ENCODE measurements around the gene FNDC3B.
"Not testable (repeated sequence)": the region's sequence is repeated elsewhere in the genome, so short reads cannot be mapped to it uniquely, and the experiment has no call there.

Gene FNDC3B

GRCh38 chr3:172228036-172228415, 188.6 kb downstream of the FNDC3B start:
- peaks cover 18% of the 10 kb centered on the region for H3K4me1 ChIP-seq (ENCODE audit: insufficient read depth, low read length)
- no peaks in the 10 kb centered on the region; the same call in 1 of the 2 replicates for H3K36me3 ChIP-seq (ENCODE audit: insufficient read depth, low read length)
- no peaks in the 10 kb centered on the region for H3K9me3 ChIP-seq (ENCODE audit: control insufficient read depth, insufficient read depth, low read length)
- H3K9ac ChIP-seq (ENCODE audit: low read depth, low read length), result no peak overlapping the region

GRCh38 chr3:172229462-172229861, 190.1 kb downstream of the FNDC3B start:
- Histone ChIP-seq H3K9me3 (ENCODE audit: control insufficient read depth, insufficient read depth, low read length) (no peaks in the 10 kb centered on the region), H3K4me1 (ENCODE audit: insufficient read depth, low read length) (peaks cover 12% of the 10 kb centered on the region), H3K36me3 (ENCODE audit: insufficient read depth, low read length) (no peaks in the 10 kb centered on the region; the same call in 1 of the 2 replicates), H3K9ac (ENCODE audit: low read depth, low read length) (no peak overlapping the region)

DNA sequence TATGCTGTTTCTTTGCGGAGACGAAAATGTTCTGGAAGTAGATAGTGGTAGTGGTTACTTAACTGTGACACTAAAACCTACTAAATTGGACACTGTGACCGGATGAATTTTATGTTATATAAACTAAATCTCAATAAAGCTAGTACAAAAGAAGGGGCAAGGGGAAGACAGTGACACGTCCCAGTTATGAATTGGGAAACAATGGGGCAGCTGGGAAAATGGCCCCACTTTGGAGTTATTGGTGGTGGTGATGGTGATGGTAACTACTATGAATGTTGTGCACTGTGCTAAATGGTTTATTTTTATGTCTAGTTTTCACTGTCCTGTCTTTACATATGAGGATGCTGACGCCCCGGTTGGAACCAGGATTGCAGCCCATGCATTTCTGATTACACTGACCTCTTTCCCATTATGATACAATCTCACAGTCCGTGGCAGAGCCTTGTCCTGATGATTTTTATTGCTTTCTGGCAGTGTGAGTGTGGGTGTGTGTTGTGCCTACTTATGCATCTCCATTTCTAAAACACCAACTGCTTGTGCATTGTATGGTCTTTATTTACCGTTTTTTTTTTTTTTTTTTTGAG, 192.0 kb downstream of the FNDC3B start:
- H3K36me3 ChIP-seq (ENCODE audit: insufficient read depth, low read length), result no peaks in the 10 kb centered on the region; the same call in 1 of the 2 replicates
- H3K9ac ChIP-seq (ENCODE audit: low read depth, low read length), result no peak overlapping the region
- peaks cover 10% of the 10 kb centered on the region; the same call in 1 of the 2 replicates for H3K4me1 ChIP-seq (ENCODE audit: insufficient read depth, low read length)
- H3K9me3 ChIP-seq (ENCODE audit: control insufficient read depth, insufficient read depth, low read length), result no peaks in the 10 kb centered on the region

DNA sequence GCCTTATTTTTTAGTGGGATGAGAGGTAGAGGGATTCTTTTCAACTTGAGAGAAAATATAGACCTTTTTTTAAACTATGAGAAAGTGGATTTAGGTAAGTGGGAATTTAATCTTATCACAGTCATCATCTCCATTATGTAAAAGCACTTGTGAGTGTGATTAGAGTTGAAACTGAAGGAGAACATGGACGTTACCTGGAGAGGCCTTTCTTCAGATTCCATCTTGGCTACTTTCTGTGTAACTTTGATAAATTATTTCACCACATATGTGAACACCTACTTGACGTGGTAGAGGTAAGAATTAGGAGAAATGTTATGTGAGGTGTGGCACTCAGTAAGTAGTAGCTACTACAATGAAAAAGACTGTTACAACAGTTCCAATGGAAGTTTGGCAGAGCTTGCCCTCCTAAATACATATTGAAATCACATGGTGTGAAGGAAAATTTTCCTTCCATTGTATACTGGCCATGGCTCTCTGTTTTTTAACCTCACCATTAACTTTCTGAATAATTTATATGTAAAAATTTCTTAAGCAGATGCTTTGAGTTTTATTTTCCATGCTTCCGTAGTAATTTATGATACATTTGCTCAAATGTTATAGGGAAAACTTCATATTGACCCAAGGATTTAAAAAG, 193.3 kb downstream of the FNDC3B start:
- Histone ChIP-seq H3K36me3 (ENCODE audit: insufficient read depth, low read length) (no peaks in the 10 kb centered on the region; the same call in 1 of the 2 replicates), H3K4me1 (ENCODE audit: insufficient read depth, low read length) (peaks cover 6% of the 10 kb centered on the region; the same call in 1 of the 2 replicates), H3K9ac (ENCODE audit: low read depth, low read length) (no peak overlapping the region), H3K9me3 (ENCODE audit: control insufficient read depth, insufficient read depth, low read length) (no peaks in the 10 kb centered on the region)

DNA sequence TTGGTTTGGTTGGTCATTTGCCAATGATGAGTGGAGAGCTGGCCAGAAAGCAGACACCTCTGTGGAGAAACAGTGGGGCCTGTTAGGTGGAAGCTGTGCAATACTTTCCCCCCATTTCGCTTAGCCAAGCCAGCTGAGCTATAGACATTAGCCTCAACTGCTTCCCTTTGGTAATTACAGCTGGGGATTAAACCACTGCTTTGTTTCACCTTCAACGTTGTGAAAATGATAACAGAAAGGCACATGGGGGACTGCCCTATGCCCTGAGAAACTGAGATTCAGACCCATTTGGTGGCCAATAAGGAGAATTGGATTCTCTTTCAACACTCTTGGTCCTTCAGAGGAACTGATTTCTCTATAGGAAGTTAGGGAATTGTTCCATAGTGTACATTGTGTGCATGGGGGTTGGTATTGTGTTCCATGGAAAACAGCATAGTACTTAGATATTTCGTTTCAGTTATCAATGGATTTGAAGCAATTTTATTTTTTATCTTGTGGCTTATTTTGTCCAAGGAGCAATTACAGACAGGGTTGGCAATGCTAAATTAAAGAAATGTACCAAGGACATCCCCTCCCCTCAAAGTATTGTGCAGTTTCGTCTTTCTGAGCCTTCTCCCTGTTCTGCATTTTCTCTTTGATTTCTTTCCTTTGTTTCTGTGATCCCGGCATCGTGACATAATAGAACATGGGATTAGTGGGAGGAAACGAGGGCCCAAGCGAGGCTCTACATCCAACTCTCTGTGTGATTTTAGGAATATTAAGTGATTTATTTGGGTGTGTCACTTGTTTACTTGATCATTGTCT, 194.3 kb downstream of the FNDC3B start:
- no peaks in the 10 kb centered on the region for H3K4me1 ChIP-seq (ENCODE audit: insufficient read depth, low read length)
- H3K9ac ChIP-seq (ENCODE audit: low read depth, low read length), result no peak overlapping the region
- no peaks in the 10 kb centered on the region for H3K9me3 ChIP-seq (ENCODE audit: control insufficient read depth, insufficient read depth, low read length)
- no peaks in the 10 kb centered on the region; the same call in 1 of the 2 replicates for H3K36me3 ChIP-seq (ENCODE audit: insufficient read depth, low read length)

DNA sequence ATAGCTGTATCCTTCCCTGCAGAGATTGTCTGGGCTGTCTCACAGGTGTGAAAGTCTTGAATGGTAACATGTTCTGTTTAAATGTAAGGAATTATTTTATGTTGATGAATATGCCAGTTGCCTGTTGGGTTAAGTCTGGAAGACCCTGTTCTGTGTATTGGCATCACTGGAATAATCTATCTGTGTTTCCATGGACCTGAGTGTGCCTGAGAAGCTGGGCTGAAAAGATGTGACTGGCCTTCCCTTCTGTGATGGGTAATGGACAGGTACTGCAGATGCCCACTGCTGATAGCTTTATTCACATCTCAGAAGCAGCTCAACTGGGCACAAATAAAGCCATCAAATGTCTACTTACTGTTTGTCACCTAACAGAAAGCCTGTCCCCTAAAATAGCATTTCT, 196.3 kb downstream of the FNDC3B start:
- Histone ChIP-seq H3K9ac (ENCODE audit: low read depth, low read length) (no peak overlapping the region), H3K4me1 (ENCODE audit: insufficient read depth, low read length) (no peaks in the 10 kb centered on the region), H3K36me3 (ENCODE audit: insufficient read depth, low read length) (no peaks in the 10 kb centered on the region; the same call in 1 of the 2 replicates), H3K9me3 (ENCODE audit: control insufficient read depth, insufficient read depth, low read length) (peaks cover 9% of the 10 kb centered on the region; the same call in 1 of the 2 replicates)

DNA sequence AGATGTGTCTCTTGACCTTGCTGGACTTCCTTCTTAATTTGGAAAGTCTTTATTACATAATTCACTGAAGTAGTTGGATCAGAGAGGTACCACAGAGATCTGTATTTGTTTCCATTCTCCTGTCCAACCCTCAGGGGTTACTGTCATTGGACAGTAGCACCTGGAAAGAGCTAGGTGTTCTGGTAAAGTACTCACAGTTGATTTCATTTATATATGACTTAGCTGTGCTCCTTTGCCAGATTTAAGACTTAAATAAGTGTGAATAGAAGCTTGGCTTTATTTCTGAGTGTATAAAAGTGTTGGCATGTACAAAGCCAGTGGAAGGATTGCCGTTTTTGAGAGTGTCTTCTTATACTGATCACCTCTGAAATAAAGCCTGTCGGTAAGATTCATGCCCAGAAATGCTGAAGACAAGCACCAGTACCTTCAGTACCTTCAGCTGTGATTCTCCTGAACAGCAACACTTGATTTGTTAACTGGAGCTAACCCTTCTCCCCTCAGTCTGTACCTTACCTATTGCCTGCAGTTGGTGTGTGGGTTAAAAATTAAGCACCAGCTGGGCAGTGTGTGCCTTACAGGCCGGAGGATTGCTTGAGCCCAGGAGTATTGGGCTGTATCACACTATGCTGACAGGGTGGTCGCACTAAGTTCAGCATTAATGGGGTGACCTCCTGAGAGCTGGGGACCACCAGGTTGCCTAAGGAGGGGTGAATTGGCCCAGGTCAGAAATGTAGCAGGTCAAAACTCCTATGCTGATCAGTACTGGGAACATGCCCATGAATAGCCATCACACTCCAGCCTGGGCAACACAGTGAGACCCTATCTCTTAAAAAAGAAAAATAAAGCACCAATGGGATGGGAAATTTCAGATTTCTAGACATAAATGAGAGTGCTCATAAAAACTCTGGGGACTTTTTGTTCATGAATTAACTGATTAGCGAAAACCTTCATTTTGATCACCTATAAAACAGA, 197.7 kb downstream of the FNDC3B start:
- Histone ChIP-seq H3K9me3 (ENCODE audit: control insufficient read depth, insufficient read depth, low read length) (peaks cover 21% of the 10 kb centered on the region), H3K9ac (ENCODE audit: low read depth, low read length) (no peak overlapping the region), H3K36me3 (ENCODE audit: insufficient read depth, low read length) (no peaks in the 10 kb centered on the region)

GRCh38 chr3:172238188-172238587, 198.8 kb downstream of the FNDC3B start:
- Histone ChIP-seq H3K4me1 (ENCODE audit: insufficient read depth, low read length) (no peaks in the 10 kb centered on the region), H3K36me3 (ENCODE audit: insufficient read depth, low read length) (no peaks in the 10 kb centered on the region), H3K9me3 (ENCODE audit: control insufficient read depth, insufficient read depth, low read length) (peaks cover 29% of the 10 kb centered on the region), H3K9ac (ENCODE audit: low read depth, low read length) (no peak overlapping the region)

More for the DNA sequence above, 197.7 kb downstream of the FNDC3B start:
- no peaks in the 10 kb centered on the region for H3K4me1 ChIP-seq (ENCODE audit: insufficient read depth, low read length)

DNA sequence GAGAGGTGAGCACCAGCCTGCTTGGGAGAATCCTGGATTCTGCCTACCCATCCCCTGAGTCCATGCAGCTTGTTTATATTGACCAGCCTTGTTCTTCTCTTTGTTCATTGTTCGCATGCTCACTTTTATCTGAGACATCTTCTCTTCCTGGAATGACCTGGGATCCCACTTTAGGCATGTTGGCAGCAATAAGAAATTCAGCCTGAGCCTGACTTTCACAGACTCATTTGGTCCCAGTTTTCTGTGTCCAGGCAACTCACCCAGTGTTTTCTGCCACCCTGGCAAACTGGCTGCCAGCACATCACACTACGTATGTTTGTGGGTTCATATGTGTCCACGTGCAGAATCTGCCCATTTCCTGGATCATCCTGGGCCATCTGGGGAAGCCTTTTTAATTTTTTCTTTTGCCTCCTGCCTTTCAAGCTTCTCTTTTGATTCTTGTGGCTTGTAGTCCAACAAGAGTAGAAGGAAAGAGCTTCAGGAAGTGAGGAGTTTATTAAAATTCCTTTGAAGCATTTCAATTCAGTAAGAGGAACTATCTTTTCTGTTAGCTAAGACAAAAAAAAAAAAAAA, 199.9 kb downstream of the FNDC3B start:
- no peak overlapping the region for H3K9ac ChIP-seq (ENCODE audit: low read depth, low read length)
- H3K36me3 ChIP-seq (ENCODE audit: insufficient read depth, low read length), result no peaks in the 10 kb centered on the region
- peaks cover 34% of the 10 kb centered on the region for H3K9me3 ChIP-seq (ENCODE audit: control insufficient read depth, insufficient read depth, low read length)
- no peaks in the 10 kb centered on the region for H3K4me1 ChIP-seq (ENCODE audit: insufficient read depth, low read length)

- Histone ChIP-seq H3K9ac (ENCODE audit: low read depth, low read length) (no peak overlapping the region), H3K36me3 (ENCODE audit: insufficient read depth, low read length) (no peaks in the 10 kb centered on the region), H3K4me1 (ENCODE audit: insufficient read depth, low read length) (no peaks in the 10 kb centered on the region), H3K9me3 (ENCODE audit: control insufficient read depth, insufficient read depth, low read length) (peaks cover 34% of the 10 kb centered on the region)
Measured at GRCh38 chr3:172241405-172241804, 202.0 kb downstream of the FNDC3B start.

GRCh38 chr3:172242471-172242870, 203.1 kb downstream of the FNDC3B start:
- not testable (repeated sequence) for H3K9ac ChIP-seq (ENCODE audit: low read depth, low read length); H3K36me3 ChIP-seq (ENCODE audit: insufficient read depth, low read length); H3K4me1 ChIP-seq (ENCODE audit: insufficient read depth, low read length)
- peaks cover 34% of the 10 kb centered on the region for H3K9me3 ChIP-seq (ENCODE audit: control insufficient read depth, insufficient read depth, low read length)

DNA sequence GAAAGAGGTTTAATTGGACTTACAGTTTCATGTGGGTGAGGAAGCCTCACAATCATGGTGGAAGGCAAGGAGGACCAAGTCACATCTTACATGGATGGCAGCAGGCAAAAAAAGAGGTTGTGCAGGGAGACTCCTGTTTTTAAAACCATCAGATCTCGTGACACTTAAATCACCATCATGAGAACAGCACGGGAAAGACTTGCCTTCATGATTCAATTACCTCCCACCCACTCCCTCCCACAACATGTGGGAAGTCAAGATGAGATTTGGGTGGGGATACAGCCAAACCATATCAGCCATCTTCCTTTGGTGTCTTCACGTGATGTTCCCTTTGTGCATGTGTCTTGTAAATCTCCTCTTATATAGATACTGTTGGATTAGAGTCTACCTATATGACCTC, 204.0 kb downstream of the FNDC3B start:
- H3K9me3 ChIP-seq (ENCODE audit: control insufficient read depth, insufficient read depth, low read length), result peaks cover 34% of the 10 kb centered on the region
- H3K9ac ChIP-seq (ENCODE audit: low read depth, low read length); H3K36me3 ChIP-seq (ENCODE audit: insufficient read depth, low read length): not testable (repeated sequence)
- peaks cover 12% of the 10 kb centered on the region for H3K4me1 ChIP-seq (ENCODE audit: insufficient read depth, low read length)

- peaks cover 3% of the 10 kb centered on the region; the same call in 1 of the 2 replicates for H3K36me3 ChIP-seq (ENCODE audit: insufficient read depth, low read length)
- peaks cover 16% of the 10 kb centered on the region for H3K4me1 ChIP-seq (ENCODE audit: insufficient read depth, low read length)
- peaks cover 34% of the 10 kb centered on the region for H3K9me3 ChIP-seq (ENCODE audit: control insufficient read depth, insufficient read depth, low read length)
- no peak overlapping the region for H3K9ac ChIP-seq (ENCODE audit: low read depth, low read length)
Measured at GRCh38 chr3:172244011-172244410, 204.6 kb downstream of the FNDC3B start.
